BLaER1 (cell line): ENCODE data around the gene CRIM1.

Experiments used
- H3K27ac ChIP-seq: shearing (Covaris generic); formaldehyde crosslinking; 2 replicates; pipeline ENCODE4 v1.8.1; 2022
- H3K27me3 ChIP-seq: shearing (Covaris generic); formaldehyde crosslinking; 2 replicates; pipeline ENCODE4 v1.8.1; 2022
- H3K36me3 ChIP-seq: shearing (Covaris generic); formaldehyde crosslinking; 2 replicates; pipeline ENCODE4 v1.8.1; 2022
- H3K4me1 ChIP-seq: shearing (Covaris generic); formaldehyde crosslinking; 2 replicates; pipeline ENCODE4 v1.8.1; 2022
- H3K4me2 ChIP-seq: shearing (Covaris generic); formaldehyde crosslinking; 2 replicates; pipeline ENCODE4 v1.8.1; 2022
- H3K4me3 ChIP-seq: shearing (Covaris generic); formaldehyde crosslinking; 2 replicates; pipeline ENCODE4 v1.8.1; 2022
- H3K9ac ChIP-seq: shearing (Covaris generic); formaldehyde crosslinking; 2 replicates; pipeline ENCODE4 v1.8.1; 2022
- H3K9me3 ChIP-seq: shearing (Covaris generic); formaldehyde crosslinking; 2 replicates; pipeline ENCODE4 v1.8.1; 2022
- H4K20me1 ChIP-seq: shearing (Covaris generic); formaldehyde crosslinking; 2 replicates; pipeline ENCODE4 v1.8.1; 2022
- Cebpa-rat ChIP-seq: shearing (Covaris generic); IDR thresholded peaks from 2 replicates; pipeline ENCODE4 v1.8.1; 2022

CRIM1 gene

GRCh38 chr2:36587556-36587955 is 232.0 kb downstream of the CRIM1 start:
- H3K36me3 ChIP-seq: peaks cover 84% of the 10 kb centered on the region
- no peak for TF ChIP-seq Cebpa-rat

GRCh38 chr2:36589230-36589630 is 233.7 kb downstream of the CRIM1 start:
- Histone ChIP-seq H3K4me3 (no peak overlapping the region), H4K20me1 (peaks cover 34% of the 10 kb centered on the region; the same call in 1 of the 2 replicates), H3K9me3 (no peaks in the 10 kb centered on the region), H3K9ac (no peak overlapping the region), H3K4me1 (no peaks in the 10 kb centered on the region), H3K4me2 (no peak overlapping the region), H3K27ac (no peak overlapping the region), H3K36me3 (peaks cover 82% of the 10 kb centered on the region), H3K27me3 (no peaks in the 10 kb centered on the region)
- TF ChIP-seq Cebpa-rat: no peak

More at GRCh38 chr2:36587556-36587955, 232.0 kb downstream of the CRIM1 start:
- H3K27ac ChIP-seq: no peak overlapping the region
- no peaks in the 10 kb centered on the region for H3K27me3 ChIP-seq
- H3K9ac ChIP-seq: no peak overlapping the region
- no peaks in the 10 kb centered on the region for H3K9me3 ChIP-seq
- no peak overlapping the region for H3K4me2 ChIP-seq
- H4K20me1 ChIP-seq: peaks cover 29% of the 10 kb centered on the region; the same call in 1 of the 2 replicates
- H3K4me3 ChIP-seq: no peak overlapping the region
- H3K4me1 ChIP-seq: no peaks in the 10 kb centered on the region

GRCh38 chr2:36594849-36595248 is 239.3 kb downstream of the CRIM1 start:
- Histone ChIP-seq H3K27me3 (no peaks in the 10 kb centered on the region), H4K20me1 (peaks cover 54% of the 10 kb centered on the region), H3K4me1 (peaks cover 18% of the 10 kb centered on the region), H3K9me3 (peaks cover 7% of the 10 kb centered on the region; the same call in 1 of the 2 replicates), H3K27ac (no peak overlapping the region), H3K4me2 (no peak overlapping the region), H3K36me3 (peaks cover 45% of the 10 kb centered on the region), H3K9ac (no peak overlapping the region), H3K4me3 (no peak overlapping the region)
- no peak for TF ChIP-seq Cebpa-rat

GRCh38 chr2:36596397-36596796 is 240.8 kb downstream of the CRIM1 start:
- Histone ChIP-seq H3K4me2 (peak overlapping the region; percentile 84), H3K9ac (peak overlapping the region; percentile 84; the same call in 1 of the 2 replicates), H3K9me3 (peaks cover 7% of the 10 kb centered on the region; the same call in 1 of the 2 replicates), H3K4me3 (peak overlapping the region; percentile 80; the same call in 1 of the 2 replicates), H3K4me1 (peaks cover 18% of the 10 kb centered on the region), H3K27ac (no peak overlapping the region), H3K27me3 (no peaks in the 10 kb centered on the region), H3K36me3 (peaks cover 32% of the 10 kb centered on the region), H4K20me1 (peaks cover 42% of the 10 kb centered on the region)
- no peak for TF ChIP-seq Cebpa-rat

GRCh38 chr2:36597003-36597531 is 241.5 kb downstream of the CRIM1 start:
- peaks cover 29% of the 10 kb centered on the region for H3K36me3 ChIP-seq
- peak overlapping the region; percentile 84 for H3K4me2 ChIP-seq
- TF ChIP-seq Cebpa-rat: no peak
- peak overlapping the region; percentile 80 for H3K4me3 ChIP-seq
- no peaks in the 10 kb centered on the region for H3K27me3 ChIP-seq
- H3K4me1 ChIP-seq: peaks cover 18% of the 10 kb centered on the region
- peaks cover 7% of the 10 kb centered on the region; the same call in 1 of the 2 replicates for H3K9me3 ChIP-seq
- peak overlapping the region; percentile 84 for H3K9ac ChIP-seq
- peaks cover 37% of the 10 kb centered on the region for H4K20me1 ChIP-seq
- H3K27ac ChIP-seq: peak overlapping the region; percentile 82

GRCh38 chr2:36597532-36598377 is 242.2 kb downstream of the CRIM1 start, which contains the start of gene FEZ2:
Gene FEZ2 (minus strand): TSS chr2:36598168. CDS start chr2:36598142, 26 bp downstream.
- peaks cover 18% of the 10 kb centered on the region for H3K4me1 ChIP-seq
- H3K36me3 ChIP-seq: peaks cover 25% of the 10 kb centered on the region
- H3K4me3 ChIP-seq: peak within 1 kb of the TSS; percentile 80
- H3K4me2 ChIP-seq: peak within 1 kb of the TSS; percentile 84
- H4K20me1 ChIP-seq: peaks cover 30% of the 10 kb centered on the region
- peaks cover 7% of the 10 kb centered on the region; the same call in 1 of the 2 replicates for H3K9me3 ChIP-seq
- H3K9ac ChIP-seq: peak within 1 kb of the TSS; percentile 84
- peak within 1 kb of the TSS; percentile 82 for H3K27ac ChIP-seq
- no peaks in the 10 kb centered on the region for H3K27me3 ChIP-seq
- no peak for TF ChIP-seq Cebpa-rat
